NCI-H69 (cell line): Measurements from ENCODE around the gene SLCO4A1.

Experiments used
- DNase-seq: peaks from one replicate; lab custom pipeline; 2025; lab: John Stamatoyannopoulos, UW

SLCO4A1 gene

DNA sequence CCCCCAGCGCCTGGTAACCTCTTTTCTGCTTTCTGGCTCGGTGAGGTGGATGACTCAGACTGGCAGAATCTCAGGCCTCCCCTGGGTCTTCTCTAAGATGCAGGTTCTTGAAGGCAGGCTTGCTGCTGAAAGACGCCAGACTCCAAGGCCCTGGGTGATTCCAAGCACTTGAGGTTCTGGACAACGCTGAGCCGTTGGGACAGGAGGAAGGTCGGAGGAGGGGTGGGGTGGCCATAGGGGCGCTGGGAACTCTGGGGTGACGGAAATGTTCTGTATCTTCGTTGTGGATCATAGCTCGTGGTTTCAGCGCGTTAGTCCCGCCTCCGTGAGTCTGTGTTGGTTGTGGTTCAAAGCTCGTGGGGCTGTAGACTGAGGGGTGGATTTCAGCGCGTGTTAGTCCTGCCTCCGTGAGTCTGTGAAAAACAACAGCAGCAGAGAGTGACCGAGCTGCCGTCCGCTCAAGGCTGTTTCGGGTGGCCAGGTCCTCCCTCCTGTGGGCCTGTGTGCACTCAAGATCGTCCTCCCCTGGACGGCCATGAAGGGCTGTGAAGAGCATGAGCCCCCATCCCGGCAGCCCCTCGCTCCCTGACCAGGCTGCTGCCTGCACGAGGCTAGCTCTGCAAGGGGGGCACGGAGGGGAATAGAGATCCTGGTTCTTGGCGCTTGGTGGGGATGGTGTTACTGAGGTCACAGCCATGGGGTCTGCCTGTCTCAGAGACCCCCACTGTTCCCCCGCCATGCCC lies 74.1 kb downstream of the SLCO4A1 start:
- no peak for DNase-seq

DNA sequence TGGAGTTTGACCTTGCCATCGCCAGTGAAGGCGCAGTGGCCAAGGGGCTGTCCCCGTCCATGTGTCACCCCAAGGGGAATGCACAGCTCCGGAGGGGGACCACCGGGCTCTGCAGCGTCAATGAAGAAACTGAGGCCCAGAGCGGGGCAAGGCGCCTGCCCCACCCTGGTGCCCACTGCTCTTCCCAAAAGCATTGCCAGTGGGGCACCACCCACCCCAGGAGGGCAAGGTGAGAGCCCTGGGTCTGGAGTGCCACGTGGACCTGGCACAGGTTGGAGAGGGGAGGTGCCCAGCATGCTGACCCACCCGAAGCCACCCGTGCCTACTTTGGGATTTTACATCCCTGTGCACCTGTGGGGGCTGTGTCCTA lies 74.6 kb downstream of the SLCO4A1 start:
- no peak for DNase-seq

DNA sequence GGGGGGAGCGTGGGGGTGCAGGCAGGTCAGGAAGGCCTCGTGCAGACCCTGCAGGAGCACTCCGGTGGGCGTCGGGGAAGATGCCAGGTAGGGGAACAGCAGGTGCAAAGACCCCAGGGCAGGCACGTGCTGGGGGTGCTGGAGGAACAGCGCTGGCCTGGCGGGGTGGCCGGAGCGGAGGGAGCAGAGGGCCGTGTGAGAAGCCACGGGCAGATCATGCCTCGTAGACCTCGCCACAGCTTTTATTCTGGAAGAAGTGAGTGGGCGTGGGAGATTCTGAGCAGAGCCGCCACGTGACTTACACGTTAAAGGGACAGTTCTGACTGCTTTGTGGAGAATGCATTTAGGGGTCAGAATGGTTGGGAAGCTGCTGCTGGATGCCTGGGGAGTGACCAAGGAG lies 75.6 kb downstream of the SLCO4A1 start:
- no peak for DNase-seq

DNA sequence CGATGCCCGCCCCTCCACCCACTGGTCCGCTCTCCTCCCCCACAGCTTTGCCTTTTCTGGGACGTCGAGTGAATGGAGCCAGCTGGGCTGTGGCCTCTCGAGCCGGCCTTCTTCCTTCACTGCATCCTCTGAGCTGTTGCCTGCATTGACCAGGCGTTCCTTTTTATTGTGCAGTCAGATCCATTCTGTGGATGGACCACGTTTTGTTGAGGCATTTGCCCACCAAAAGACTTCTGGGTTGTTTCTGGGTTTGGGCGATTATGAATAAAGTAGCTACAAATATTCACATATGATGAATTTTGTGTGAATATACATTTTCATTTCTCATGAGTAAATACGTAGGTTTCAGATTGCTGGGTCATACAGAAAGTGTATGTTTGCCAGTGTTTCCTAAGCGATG lies 76.2 kb downstream of the SLCO4A1 start:
- DNase-seq = no peak

DNA sequence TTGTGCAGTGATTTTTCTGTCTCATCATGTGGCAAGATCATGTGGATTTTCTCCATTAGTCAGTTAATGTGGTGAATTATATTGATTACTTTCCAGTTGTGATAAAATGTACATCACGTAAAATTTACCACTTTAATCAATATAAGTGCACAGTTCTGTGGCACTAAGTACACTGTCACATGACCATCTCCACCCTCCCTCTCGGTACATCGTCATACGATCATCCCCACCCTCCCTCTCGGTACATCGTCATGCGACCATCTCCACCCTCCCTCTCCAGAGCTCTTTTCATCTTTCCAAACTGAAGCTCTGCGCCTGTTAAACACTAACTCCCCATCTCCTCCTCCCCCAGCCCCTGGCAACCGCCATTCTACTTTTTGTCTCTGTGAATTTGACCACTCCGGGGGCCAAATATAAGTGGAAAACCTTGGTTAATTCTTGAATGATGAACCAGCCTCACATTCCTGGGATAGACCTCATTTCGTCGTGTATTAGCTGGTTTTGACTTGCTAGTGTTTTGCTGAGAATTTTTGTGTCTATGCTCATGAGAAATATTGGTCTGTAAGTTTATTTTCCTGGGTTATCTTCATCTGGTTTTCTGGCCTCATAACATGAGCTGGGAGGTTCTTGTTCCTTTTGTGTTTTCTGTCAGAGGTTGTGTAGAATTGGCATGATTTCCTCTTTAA lies 77.1 kb downstream of the SLCO4A1 start:
- no peak for DNase-seq
